ENCODE data around the gene VPS36.

Gene VPS36

GRCh38 chr13:52371736-52372247, 78.6 kb downstream of the VPS36 start:
- Mint-ChIP-seq H3K36me3 (no peaks in the 10 kb centered on the region), H3K27ac (no peak overlapping the region), H3K4me3 (no peak overlapping the region), H3K9me3 (no peaks in the 10 kb centered on the region), H3K4me1 (no peaks in the 10 kb centered on the region), H3K27me3 (no peaks in the 10 kb centered on the region)

GRCh38 chr13:52366291-52366690, 84.1 kb downstream of the VPS36 start:
- H3K4me3 Mint-ChIP-seq, result no peak overlapping the region
- H3K27me3 Mint-ChIP-seq, result peaks cover 4% of the 10 kb centered on the region
- no peak overlapping the region for H3K27ac Mint-ChIP-seq
- no peaks in the 10 kb centered on the region for H3K36me3 Mint-ChIP-seq
- H3K4me1 Mint-ChIP-seq, result no peaks in the 10 kb centered on the region
- H3K9me3 Mint-ChIP-seq, result no peaks in the 10 kb centered on the region
